ENCODE results near the gene ST8SIA5.

The ST8SIA5 gene

GRCh38 chr18:46624127-46624526 lies 132.7 kb downstream of the ST8SIA5 start:
- ChIA-PET POLR2A (no interaction called here), CTCF (interaction anchor here (0.6 to 1.6 kb wide), 3 partner anchors 34 to 347 kb away, joined by 3 to 7 read pairs (median 3); no protein-coding TSS in a partner anchor)
- no peak for DNase-seq (ENCODE audit: extremely low spot score)
- TF ChIP-seq ARNT (IDR thresholded peaks at IDR 0.05) (no peak), SUZ12 (IDR thresholded peaks at IDR 0.05) (no peak), NFRKB (IDR thresholded peaks at IDR 0.05) (no peak), L3MBTL2 (conservative IDR thresholded peaks at IDR 0.05) (no peak), FOXM1 (IDR thresholded peaks at IDR 0.05; ENCODE audit: borderline replicate concordance) (no peak), CTBP1 (IDR thresholded peaks at IDR 0.05; ENCODE audit: borderline replicate concordance) (no peak)

GRCh38 chr18:46623541-46623940 lies 133.3 kb downstream of the ST8SIA5 start:
- no peak for DNase-seq (ENCODE audit: extremely low spot score)
- TF ChIP-seq FOXM1 (IDR thresholded peaks at IDR 0.05; ENCODE audit: borderline replicate concordance) = no peak
- no peak for TF ChIP-seq FOXA1 (IDR thresholded peaks at IDR 0.05)
- no peak for TF ChIP-seq BHLHE40 (IDR thresholded peaks at IDR 0.05; ENCODE audit: borderline replicate concordance)
- no peak for TF ChIP-seq TARDBP (IDR thresholded peaks at IDR 0.05)
- TF ChIP-seq SUZ12 (IDR thresholded peaks at IDR 0.05) = no peak
- TF ChIP-seq NFRKB (IDR thresholded peaks at IDR 0.05) = no peak
- no peak for TF ChIP-seq ELF4 (IDR thresholded peaks at IDR 0.05)
- ChIA-PET POLR2A (no interaction called here), CTCF (interaction anchor here (0.6 to 1.6 kb wide), 4 partner anchors 34 to 450 kb away, joined by 3 to 7 read pairs (median 4); a partner anchor contains a TSS)

DNA sequence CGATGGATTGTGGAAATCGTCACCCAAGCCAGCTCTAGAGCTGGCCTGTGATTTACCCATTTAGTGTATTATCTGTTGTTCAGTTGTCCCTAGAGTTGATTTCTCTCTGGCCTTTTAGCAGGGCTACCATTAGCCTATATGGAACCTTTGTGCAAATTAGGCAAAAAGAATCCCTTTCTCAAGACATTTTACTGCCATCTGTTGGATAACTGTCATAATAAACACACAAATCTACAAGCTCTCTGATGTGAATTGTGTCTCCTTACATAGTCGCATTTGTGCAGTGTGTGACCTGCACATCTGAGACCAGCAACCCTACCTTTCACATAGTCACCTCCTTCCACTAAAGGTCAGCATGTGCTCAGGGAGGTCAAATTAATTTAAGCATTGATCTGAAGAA lies 133.9 kb downstream of the ST8SIA5 start:
- DNase-seq (ENCODE audit: extremely low spot score) = no peak
- no peak for TF ChIP-seq FOXM1 (IDR thresholded peaks at IDR 0.05; ENCODE audit: borderline replicate concordance)
- TF ChIP-seq ZNF384 (IDR thresholded peaks at IDR 0.05) = no peak
- CTCF ChIA-PET = interaction anchor here (0.6 to 1.6 kb wide), 3 partner anchors 35 to 450 kb away, joined by 3 to 7 read pairs (median 4); a partner anchor contains a TSS
- POLR2A ChIA-PET = no interaction called here

- ChIA-PET CTCF (interaction anchor here (0.6 kb wide), 1 partner anchor 118 kb away, joined by 3 read pairs; no protein-coding TSS in a partner anchor), POLR2A (no interaction called here)
- no peak for TF ChIP-seq FOXA1 (IDR thresholded peaks at IDR 0.05)
- TF ChIP-seq HDGF (IDR thresholded peaks at IDR 0.05; ENCODE audit: borderline replicate concordance) = no peak
- DNase-seq (ENCODE audit: extremely low spot score) = no peak
Observed at GRCh38 chr18:46622451-46622850, 134.4 kb downstream of the ST8SIA5 start.

DNA sequence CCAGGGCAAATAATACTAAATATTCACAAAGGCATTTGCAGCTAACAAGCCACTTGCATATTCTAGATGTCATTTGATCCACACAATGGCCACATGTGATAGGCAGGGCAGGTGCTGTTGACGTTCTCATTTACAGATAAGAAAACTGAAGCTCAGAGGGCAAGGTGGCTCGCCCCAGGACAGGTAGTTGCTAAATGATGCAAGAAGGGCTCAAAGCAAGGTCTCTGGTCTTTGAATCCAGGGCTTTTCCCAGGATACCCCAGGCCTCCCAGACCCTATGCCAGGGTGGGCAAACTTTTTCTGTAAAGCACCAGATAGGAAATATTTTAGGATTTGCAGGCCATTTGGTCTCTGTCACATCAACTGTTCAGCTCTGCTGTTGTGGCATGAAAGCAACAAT lies 135.0 kb downstream of the ST8SIA5 start:
- POLR2A ChIA-PET = no interaction called here
- no peak for TF ChIP-seq ZNF384 (IDR thresholded peaks at IDR 0.05)
- TF ChIP-seq L3MBTL2 (conservative IDR thresholded peaks at IDR 0.05) = no peak
- no peak for TF ChIP-seq FOXA1 (IDR thresholded peaks at IDR 0.05)
- no peak for TF ChIP-seq CTBP1 (IDR thresholded peaks at IDR 0.05; ENCODE audit: borderline replicate concordance)
- no peak for TF ChIP-seq LEF1 (IDR thresholded peaks at IDR 0.05; ENCODE audit: borderline replicate concordance)
- no peak for TF ChIP-seq NFRKB (IDR thresholded peaks at IDR 0.05)
- TF ChIP-seq, protein P1, sequence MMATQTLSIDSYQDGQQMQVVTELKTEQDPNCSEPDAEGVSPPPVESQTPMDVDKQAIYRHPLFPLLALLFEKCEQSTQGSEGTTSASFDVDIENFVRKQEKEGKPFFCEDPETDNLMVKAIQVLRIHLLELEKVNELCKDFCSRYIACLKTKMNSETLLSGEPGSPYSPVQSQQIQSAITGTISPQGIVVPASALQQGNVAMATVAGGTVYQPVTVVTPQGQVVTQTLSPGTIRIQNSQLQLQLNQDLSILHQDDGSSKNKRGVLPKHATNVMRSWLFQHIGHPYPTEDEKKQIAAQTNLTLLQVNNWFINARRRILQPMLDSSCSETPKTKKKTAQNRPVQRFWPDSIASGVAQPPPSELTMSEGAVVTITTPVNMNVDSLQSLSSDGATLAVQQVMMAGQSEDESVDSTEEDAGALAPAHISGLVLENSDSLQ (IDR thresholded peaks at IDR 0.05) = no peak
- no peak for TF ChIP-seq ARNT (IDR thresholded peaks at IDR 0.05)
- no peak for TF ChIP-seq SP1 (IDR thresholded peaks at IDR 0.05)
- no peak for TF ChIP-seq FOXK2 (IDR thresholded peaks at IDR 0.05)
- no peak for TF ChIP-seq FOXM1 (IDR thresholded peaks at IDR 0.05; ENCODE audit: borderline replicate concordance)
- no peak for TF ChIP-seq HDGF (IDR thresholded peaks at IDR 0.05; ENCODE audit: borderline replicate concordance)
- no peak for TF ChIP-seq TARDBP (IDR thresholded peaks at IDR 0.05)
- no peak for TF ChIP-seq BHLHE40 (IDR thresholded peaks at IDR 0.05; ENCODE audit: borderline replicate concordance)
- TF ChIP-seq SUZ12 (IDR thresholded peaks at IDR 0.05) = no peak
- CTCF ChIA-PET = no interaction called here
- DNase-seq (ENCODE audit: extremely low spot score) = no peak

DNA sequence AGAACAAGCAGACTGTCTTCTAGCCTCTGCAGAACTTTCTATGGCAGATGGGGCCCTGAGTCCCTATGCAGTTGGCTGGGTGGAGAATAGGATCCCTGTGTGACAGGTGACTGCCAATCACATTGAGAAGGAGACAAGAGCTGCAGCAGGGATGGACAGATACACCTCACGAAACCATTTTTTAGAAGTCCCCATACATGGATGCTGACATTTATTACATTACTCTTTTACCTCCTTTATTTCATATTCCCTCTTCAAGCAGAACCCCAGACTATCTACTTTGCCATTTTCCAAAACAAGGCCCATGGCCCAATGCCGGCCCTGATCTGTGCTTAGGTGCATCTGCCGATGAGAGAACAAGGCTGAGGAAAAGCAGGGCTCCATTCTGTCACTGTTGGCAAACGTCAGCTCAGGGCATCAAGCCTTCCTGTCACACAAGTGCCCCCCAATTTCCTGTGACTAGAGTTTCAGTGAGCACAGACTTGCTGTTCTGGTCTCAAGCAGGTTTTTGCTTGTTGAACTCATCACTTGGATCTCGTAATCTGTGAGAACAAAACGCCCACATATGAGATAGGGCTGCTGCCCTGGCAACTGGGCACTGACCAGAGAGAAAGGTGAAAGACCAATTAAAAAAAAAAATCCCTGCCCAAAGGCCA lies 135.6 kb downstream of the ST8SIA5 start:
- DNase-seq (ENCODE audit: extremely low spot score) = no peak
- TF ChIP-seq BHLHE40 (IDR thresholded peaks at IDR 0.05; ENCODE audit: borderline replicate concordance) (no peak), HDGF (IDR thresholded peaks at IDR 0.05; ENCODE audit: borderline replicate concordance) (no peak), FOXK2 (IDR thresholded peaks at IDR 0.05) (no peak), NFRKB (IDR thresholded peaks at IDR 0.05) (no peak), CTBP1 (IDR thresholded peaks at IDR 0.05; ENCODE audit: borderline replicate concordance) (no peak), ZNF384 (IDR thresholded peaks at IDR 0.05) (no peak), L3MBTL2 (conservative IDR thresholded peaks at IDR 0.05) (no peak), TARDBP (IDR thresholded peaks at IDR 0.05) (no peak)
- TF ChIP-seq, protein P1 (IDR thresholded peaks at IDR 0.05) = no peak
- POLR2A ChIA-PET = no interaction called here
- CTCF ChIA-PET = no interaction called here

DNA sequence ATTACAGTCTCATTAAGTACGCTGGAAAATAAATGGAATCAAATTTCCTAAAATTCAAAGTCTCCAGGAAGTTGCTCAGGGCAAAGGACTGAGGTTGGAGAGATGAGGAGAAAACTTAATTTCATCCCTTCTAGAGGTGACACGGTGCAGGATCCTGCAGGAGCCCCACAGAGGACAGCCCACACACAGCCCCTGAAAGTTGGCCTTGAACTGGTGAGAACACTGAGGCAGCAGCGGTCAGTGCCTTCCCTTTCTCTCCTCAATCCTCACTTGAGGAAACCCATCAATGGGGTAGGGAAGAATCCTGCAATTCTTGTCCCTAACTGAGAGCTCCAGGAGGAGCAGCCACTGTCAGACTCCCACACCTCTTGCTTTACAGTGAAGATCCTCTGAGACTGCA lies 137.3 kb downstream of the ST8SIA5 start:
- ChIA-PET CTCF (no interaction called here), POLR2A (no interaction called here)
- no peak for DNase-seq (ENCODE audit: extremely low spot score)
- no peak for TF ChIP-seq FOXK2 (IDR thresholded peaks at IDR 0.05)
- TF ChIP-seq NFRKB (IDR thresholded peaks at IDR 0.05) = no peak
- TF ChIP-seq ELF4 (IDR thresholded peaks at IDR 0.05) = no peak
- TF ChIP-seq SUZ12 (IDR thresholded peaks at IDR 0.05) = no peak
- no peak for TF ChIP-seq HDGF (IDR thresholded peaks at IDR 0.05; ENCODE audit: borderline replicate concordance)
- no peak for TF ChIP-seq TARDBP (IDR thresholded peaks at IDR 0.05)
- no peak for TF ChIP-seq ZNF384 (IDR thresholded peaks at IDR 0.05)
- TF ChIP-seq L3MBTL2 (conservative IDR thresholded peaks at IDR 0.05) = no peak
- TF ChIP-seq ARNT (IDR thresholded peaks at IDR 0.05) = no peak
